Smooth muscle cell (in vitro differentiated cells): ENCODE measurements around the gene CCL22. TPM values are rescaled to one million over a fixed set of nuclear protein-coding genes. Genes with fewer than 3 reads are reported as not detected.

Source experiments
- DNase-seq: peaks from one replicate; lab custom pipeline; 2025; ENCODE audit not compliant: unreplicated experiment; lab: John Stamatoyannopoulos, UW
- H2AFZ ChIP-seq: fragments of 200-600 bp; sonication (generic); 2 replicates; pipeline ENCODE4 v1.6.0; 2016; ENCODE audit warnings: antibody characterized with exemption, low read depth, mild to moderate bottlenecking
- H3F3A ChIP-seq: fragments of 200-600 bp; sonication (generic); 2 replicates; pipeline ENCODE4 v1.6.0; 2017; ENCODE audit warnings: antibody characterized with exemption, low read depth
- H3K27ac ChIP-seq: fragments of 200-600 bp; sonication (generic); 2 replicates; pipeline ENCODE4 v1.5.1; 2016; ENCODE audit warnings: low read depth, mild to moderate bottlenecking
- H3K27me3 ChIP-seq: fragments of 200-600 bp; sonication (generic); 2 replicates; pipeline ENCODE4 v1.6.1; 2016; ENCODE audit warnings: low read depth, mild to moderate bottlenecking
- H3K36me3 ChIP-seq: fragments of 200-600 bp; sonication (generic); 2 replicates; pipeline ENCODE4 v1.5.1; 2016; ENCODE audit warnings: low read depth
- H3K4me1 ChIP-seq: fragments of 200-600 bp; sonication (generic); 2 replicates; pipeline ENCODE4 v1.5.1; 2016; ENCODE audit warnings: low read depth
- H3K4me2 ChIP-seq: fragments of 200-600 bp; sonication (generic); 2 replicates; pipeline ENCODE4 v1.6.0; 2016; ENCODE audit warnings: mild to moderate bottlenecking
- H3K4me3 ChIP-seq: fragments of 200-600 bp; sonication (generic); 2 replicates; pipeline ENCODE4 v1.5.1; 2016; ENCODE audit warnings: mild to moderate bottlenecking
- H3K79me2 ChIP-seq: fragments of 200-600 bp; sonication (generic); 2 replicates; pipeline ENCODE4 v1.6.0; 2016; ENCODE audit warnings: low read depth, mild to moderate bottlenecking
- H3K9ac ChIP-seq: fragments of 200-600 bp; sonication (generic); 2 replicates; pipeline ENCODE4 v1.6.0; 2016; ENCODE audit warnings: low read depth
- H3K9me3 ChIP-seq: fragments of 200-600 bp; sonication (generic); replicated peaks from 2 replicates; pipeline ENCODE4 v1.5.1; 2016; ENCODE audit warnings: low read depth
- H4K20me1 ChIP-seq: fragments of 200-600 bp; sonication (generic); 2 replicates; pipeline ENCODE4 v1.6.0; 2016; ENCODE audit warnings: low read depth
- CTCF ChIP-seq: fragments of 200-600 bp; sonication (generic); IDR thresholded peaks from 2 replicates; pipeline ENCODE4 v1.5.1; 2017; ENCODE audit warnings: borderline replicate concordance, mild to moderate bottlenecking, antibody characterized with exemption; ENCODE audit not compliant: insufficient read depth, poor library complexity, severe bottlenecking
- whole genome bisulfite sequencing: methylation state at CpG from one replicate; pipeline ENCODE4 v1.1.7; 2016; ENCODE audit warnings: low lambda C conversion rate; 5-methylcytosine and 5-hydroxymethylcytosine counted together
- polyA plus RNA-seq: library from polyadenylated mRNA; unstranded; fragments of >200 nt; fragmentation: Nextera tagmentation; extraction: Ambion mirVana; gene quantifications from 2 replicates; pipeline ENCODE4 v1.2.1, GENCODE V29; 2016
- total RNA-seq: library from RNA; depleted of rRNA; stranded (reverse); fragments of >200 nt; gene quantifications from 2 replicates; pipeline ENCODE4 v1.2.3, GENCODE V29; 2014

The CCL22 gene
- total and polyA plus RNA-seq, 2 experiments from 2014 or later, result not detected

- Histone ChIP-seq H3K79me2 (no peaks in the 10 kb centered on the region), H3K4me2 (no peak overlapping the region), H3K27me3 (no peaks in the 10 kb centered on the region), H4K20me1 (no peaks in the 10 kb centered on the region), H3K4me1 (no peaks in the 10 kb centered on the region), H3F3A (no peaks in the 10 kb centered on the region), H3K9ac (no peak overlapping the region), H2AFZ (no peak overlapping the region), H3K36me3 (no peaks in the 10 kb centered on the region), H3K4me3 (no peak overlapping the region), H3K27ac (no peak overlapping the region), H3K9me3 (no peaks in the 10 kb centered on the region)
- no peak for DNase-seq
- TF ChIP-seq CTCF, result no peak
- 81% methylated on average over 2 of the region's 2 CpGs for WGBS
Observed at GRCh38 chr16:57324749-57325148, 33.8 kb upstream of the CCL22 start.

GRCh38 chr16:57325458-57325857, 33.1 kb upstream of the CCL22 start:
- DNase-seq, result no peak
- 57% methylated on average over 1 of the region's 1 CpG for WGBS
- Histone ChIP-seq H3K27ac (no peak overlapping the region), H3K4me3 (no peak overlapping the region), H3K9ac (no peak overlapping the region), H3K36me3 (no peaks in the 10 kb centered on the region), H3K4me1 (no peaks in the 10 kb centered on the region), H3K9me3 (no peaks in the 10 kb centered on the region), H3K4me2 (no peak overlapping the region), H3K79me2 (no peaks in the 10 kb centered on the region), H4K20me1 (no peaks in the 10 kb centered on the region), H3F3A (no peaks in the 10 kb centered on the region), H3K27me3 (no peaks in the 10 kb centered on the region), H2AFZ (no peak overlapping the region)
- TF ChIP-seq CTCF, result no peak

- DNase-seq, result no peak
Observed at GRCh38 chr16:57329718-57330327, 28.8 kb upstream of the CCL22 start.

More at GRCh38 chr16:57329718-57330327, 28.8 kb upstream of the CCL22 start:
- 90% methylated on average over 8 of the region's 8 CpGs for WGBS
- no peaks in the 10 kb centered on the region for H4K20me1 ChIP-seq
- H3K36me3 ChIP-seq, result no peaks in the 10 kb centered on the region
- H3K79me2 ChIP-seq, result no peaks in the 10 kb centered on the region
- H2AFZ ChIP-seq, result no peak overlapping the region
- H3K27me3 ChIP-seq, result peaks cover 4% of the 10 kb centered on the region
- no peak overlapping the region for H3K27ac ChIP-seq
- TF ChIP-seq CTCF, result no peak
- no peaks in the 10 kb centered on the region for H3K4me1 ChIP-seq
- no peaks in the 10 kb centered on the region for H3F3A ChIP-seq
- no peaks in the 10 kb centered on the region for H3K9me3 ChIP-seq
- no peak overlapping the region for H3K4me2 ChIP-seq
- H3K4me3 ChIP-seq, result no peak overlapping the region
- H3K9ac ChIP-seq, result no peak overlapping the region
